Aorta (tissue), 5 donors: ENCODE data around the gene C3orf22. TPM values are rescaled to one million over a fixed set of nuclear protein-coding genes. Genes with fewer than 3 reads are reported as not detected.

Experiments
- ATAC-seq: fragments of 200-7000 bp; cut with Tn5 transposase; one replicate; pipeline ENCODE4 v1.9.1; 2022; ENCODE audit warnings: moderate library complexity; ENCODE audit not compliant: low FRiP score
- DNase-seq, 2 donors: peaks; one replicate each; pipeline ENCODE4 v3.0.0-alpha.2; 2020
- H3K27ac ChIP-seq, 2 donors: one replicate each; pipeline ENCODE4 v1.5.1; 2013; ENCODE audit warnings: low read length in 2 of 2, mild to moderate bottlenecking in 2 of 2, moderate library complexity in 2 of 2, control low read depth in 1 of 2, inconsistent platforms in 1 of 2, low read depth in 1 of 2
- H3K27me3 ChIP-seq, 2 donors: one replicate each; pipeline ENCODE4 v1.6.1; 2013; ENCODE audit warnings: control low read depth in 1 of 2, low read length in 1 of 2, mild to moderate bottlenecking in 1 of 2, moderate library complexity in 1 of 2; ENCODE audit not compliant: insufficient read depth in 2 of 2, control insufficient read depth in 1 of 2
- H3K36me3 ChIP-seq, 2 donors: one replicate each; pipeline ENCODE4 v1.6.1; 2013; ENCODE audit warnings: control low read depth in 1 of 2, low read length in 1 of 2, mild to moderate bottlenecking in 1 of 2; ENCODE audit not compliant: insufficient read depth in 2 of 2, control insufficient read depth in 1 of 2
- H3K4me1 ChIP-seq, 2 donors: one replicate each; pipeline ENCODE4 v1.6.1; 2013; ENCODE audit warnings: low read length in 2 of 2, control low read depth in 1 of 2, mild to moderate bottlenecking in 1 of 2, moderate library complexity in 1 of 2; ENCODE audit not compliant: insufficient read depth in 2 of 2, control insufficient read depth in 1 of 2
- H3K4me3 ChIP-seq, 2 donors: one replicate each; pipeline ENCODE4 v1.5.1; 2013; ENCODE audit warnings: low read length in 2 of 2, control low read depth in 1 of 2, mild to moderate bottlenecking in 1 of 2
- H3K9me3 ChIP-seq: one replicate; pipeline ENCODE4 v1.6.1; 2013; ENCODE audit warnings: mild to moderate bottlenecking, low read length; ENCODE audit not compliant: control insufficient read depth
- WGBS, 2 donors: extraction: QIAGEN DNeasy Blood & Tissue Kit; methylation state at CpG; one replicate each; pipeline ENCODE4 v1.1.7; 2013; 5-methylcytosine and 5-hydroxymethylcytosine counted together
- intact Hi-C, 2 donors: fragments of 100-400 bp; cut with DNase I; formaldehyde crosslinking; loops; one replicate each; pipeline versions ENCODE4 v1.14.2 to v1.15.0; 2022
- polyA plus RNA-seq, 2 donors: library from polyadenylated mRNA; stranded (reverse); fragments of 200-250 nt; gene quantifications; one replicate each; pipeline ENCODE4 v1.2.3, GENCODE V29; 2013
- total RNA-seq, 2 donors: library from RNA; stranded (reverse); fragmentation: NEBNext Ultra II Directional; extraction: Animal tissue kit (Norgen Biotek cat#: 25700); gene quantifications; one replicate each; pipeline ENCODE4 v1.2.1, GENCODE V29; 2021
- donor health status: healthy with polysubstance abuse.
- donor health status: Bipolar disorder and iron deficiency.
- donor health status: DM: no; HTN: no; CAD: no.
- donor health status: DM: no; HTN: no; CAD: no.
- donor health status: DM: yes; HTN: yes; CAD: no.

Gene C3orf22
- total and polyA plus RNA-seq, 4 donors, result not detected

DNA sequence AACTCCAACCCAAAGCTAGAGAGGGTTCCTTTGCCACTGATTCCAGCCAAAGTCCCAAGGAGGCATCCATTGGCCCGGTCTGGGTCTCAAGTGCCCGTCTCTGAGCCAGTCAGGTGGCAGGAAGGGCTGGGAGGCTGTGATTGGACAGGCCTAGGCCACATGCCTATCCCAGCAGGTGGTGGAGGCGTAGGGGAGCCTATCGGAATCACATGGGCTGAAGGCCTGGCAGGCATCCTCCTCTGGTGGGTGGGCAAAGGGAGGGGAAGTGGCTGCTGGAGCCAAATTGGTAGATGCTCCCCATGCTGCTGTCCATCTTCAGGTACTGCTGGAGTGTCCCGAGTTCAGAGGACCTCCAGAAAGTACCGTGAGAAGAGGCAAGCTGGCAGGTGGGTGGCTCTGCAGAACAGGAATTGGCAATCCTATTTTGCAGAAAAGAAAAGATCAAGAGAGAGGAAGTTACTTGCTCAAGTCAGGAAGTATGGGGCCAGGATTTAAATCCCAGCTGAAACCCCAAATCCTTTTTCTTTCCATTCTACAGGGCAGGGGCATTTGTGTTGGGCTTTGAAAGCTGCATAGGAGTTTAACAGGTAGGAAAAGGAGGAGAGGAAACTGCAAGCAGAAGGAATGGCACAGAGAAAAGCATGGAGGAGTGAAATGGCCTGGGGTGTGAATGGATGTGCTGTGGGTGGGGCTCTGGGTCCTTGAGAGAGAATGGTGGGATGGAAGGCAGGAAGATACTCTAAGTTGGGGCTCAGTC, 31.1 kb downstream of the C3orf22 start:
- H3K9me3 ChIP-seq, result no peaks in the 10 kb centered on the region
- H3K27ac ChIP-seq, result no peak overlapping the region
- ATAC-seq (no peak), DNase-seq (peak; percentile 44 to 61)
- 87 to 93% methylated on average over 6 of the region's 6 CpGs for WGBS, 2 donors
- H3K36me3 ChIP-seq, result no peaks in the 10 kb centered on the region
- no peak overlapping the region for H3K4me3 ChIP-seq
- intact Hi-C loops, result loop anchor here in 1 of 2 donors (10.0 kb wide), 1 partner anchor 1017 kb away; no protein-coding TSS in a partner anchor
- no peaks in the 10 kb centered on the region for H3K4me1 ChIP-seq
- H3K27me3 ChIP-seq, result no peaks in the 10 kb centered on the region

GRCh38 chr3:126527006-126527405, 31.7 kb downstream of the C3orf22 start:
- H3K36me3 ChIP-seq, result no peaks in the 10 kb centered on the region
- no peak for ATAC-seq
- peak in 1 of 2 donors; percentile 29 for DNase-seq
- H3K27me3 ChIP-seq, result no peaks in the 10 kb centered on the region
- WGBS, 2 donors, result 88 to 99% methylated on average over 7 of the region's 7 CpGs
- H3K27ac ChIP-seq, result no peak overlapping the region
- H3K4me1 ChIP-seq, result no peaks in the 10 kb centered on the region
- H3K4me3 ChIP-seq, result no peak overlapping the region
- intact Hi-C loops, result loop anchor here in 1 of 2 donors (10.0 kb wide), 1 partner anchor 1018 kb away; no protein-coding TSS in a partner anchor
- no peaks in the 10 kb centered on the region for H3K9me3 ChIP-seq

GRCh38 chr3:126526668-126527005, 32.1 kb downstream of the C3orf22 start:
- WGBS, 2 donors, result 94 to 97% methylated on average over 7 of the region's 7 CpGs
- Histone ChIP-seq H3K9me3 (no peaks in the 10 kb centered on the region), H3K4me1 (no peaks in the 10 kb centered on the region), H3K4me3 (no peak overlapping the region), H3K36me3 (no peaks in the 10 kb centered on the region), H3K27me3 (no peaks in the 10 kb centered on the region), H3K27ac (no peak overlapping the region)
- ATAC-seq (no peak), DNase-seq (peak; percentile 17 to 57)
- intact Hi-C loops, result loop anchor here in 1 of 2 donors (10.0 kb wide), 1 partner anchor 1018 kb away; no protein-coding TSS in a partner anchor

GRCh38 chr3:126525853-126526667, 32.7 kb downstream of the C3orf22 start:
- Histone ChIP-seq H3K27me3 (no peaks in the 10 kb centered on the region), H3K4me3 (no peak overlapping the region), H3K4me1 (no peaks in the 10 kb centered on the region), H3K9me3 (no peaks in the 10 kb centered on the region), H3K36me3 (no peaks in the 10 kb centered on the region), H3K27ac (no peak overlapping the region)
- intact Hi-C loops, result loop anchor here in 1 of 2 donors (10.0 kb wide), 1 partner anchor 1019 kb away; no protein-coding TSS in a partner anchor
- ATAC-seq (no peak), DNase-seq (peak; percentile 38 to 46)
- 91% methylated on average over 6 to 8 of the region's 8 CpGs for WGBS, 2 donors

GRCh38 chr3:126525091-126525852, 33.5 kb downstream of the C3orf22 start:
- H3K9me3 ChIP-seq, result no peaks in the 10 kb centered on the region
- intact Hi-C loops, result loop anchor here in 1 of 2 donors (10.0 kb wide), 1 partner anchor 1020 kb away; no protein-coding TSS in a partner anchor
- no peak for ATAC-seq
- H3K4me3 ChIP-seq, result no peak overlapping the region
- 85 to 89% methylated on average over 12 of the region's 12 CpGs for WGBS, 2 donors
- DNase-seq, result peak; percentile 44 to 68
- H3K36me3 ChIP-seq, result no peaks in the 10 kb centered on the region
- H3K4me1 ChIP-seq, result no peaks in the 10 kb centered on the region
- H3K27me3 ChIP-seq, result no peaks in the 10 kb centered on the region
- H3K27ac ChIP-seq, result no peak overlapping the region

DNA sequence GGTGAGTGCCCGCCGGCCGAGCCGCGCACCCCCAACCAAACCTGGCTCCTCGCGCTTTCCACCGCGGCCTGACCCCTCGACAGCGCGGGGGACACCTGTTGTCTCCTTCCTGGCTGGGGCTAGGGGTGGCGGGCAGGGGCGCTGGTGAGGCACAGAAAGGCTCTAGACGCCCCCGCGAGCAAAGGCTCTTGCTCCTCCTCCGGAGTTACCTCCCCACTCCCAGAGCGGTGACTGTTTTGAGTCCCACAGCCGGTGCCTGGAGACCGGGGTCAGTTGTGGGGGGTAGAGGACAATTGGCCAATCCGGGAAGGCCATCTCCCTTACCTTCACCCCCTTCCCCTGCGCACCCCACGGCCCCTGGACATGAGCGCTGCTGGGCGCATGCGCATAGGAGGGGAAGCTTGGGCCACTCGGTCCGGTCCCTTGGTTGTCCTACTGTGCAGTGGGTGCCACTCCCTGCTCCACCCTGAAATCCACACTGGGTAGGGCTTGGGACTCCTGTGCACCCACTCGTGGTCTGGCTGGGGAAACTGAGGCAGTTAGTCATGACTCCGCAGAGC, 34.2 kb downstream of the C3orf22 start:
- H3K4me3 ChIP-seq, result peak overlapping the region in 1 of 2 donors; percentile 10
- no peaks in the 10 kb centered on the region for H3K9me3 ChIP-seq
- H3K4me1 ChIP-seq, result no peaks in the 10 kb centered on the region
- no peaks in the 10 kb centered on the region for H3K36me3 ChIP-seq
- intact Hi-C loops, result loop anchor here (5.0 to 10.0 kb wide), 2 partner anchors 933 to 1020 kb away; no protein-coding TSS in a partner anchor
- ATAC-seq (no peak), DNase-seq (peak; percentile 54 to 77)
- H3K27me3 ChIP-seq, result no peaks in the 10 kb centered on the region
- H3K27ac ChIP-seq, result no peak overlapping the region
- 10 to 11% methylated on average over 30 to 31 of the region's 31 CpGs for WGBS, 2 donors

DNA sequence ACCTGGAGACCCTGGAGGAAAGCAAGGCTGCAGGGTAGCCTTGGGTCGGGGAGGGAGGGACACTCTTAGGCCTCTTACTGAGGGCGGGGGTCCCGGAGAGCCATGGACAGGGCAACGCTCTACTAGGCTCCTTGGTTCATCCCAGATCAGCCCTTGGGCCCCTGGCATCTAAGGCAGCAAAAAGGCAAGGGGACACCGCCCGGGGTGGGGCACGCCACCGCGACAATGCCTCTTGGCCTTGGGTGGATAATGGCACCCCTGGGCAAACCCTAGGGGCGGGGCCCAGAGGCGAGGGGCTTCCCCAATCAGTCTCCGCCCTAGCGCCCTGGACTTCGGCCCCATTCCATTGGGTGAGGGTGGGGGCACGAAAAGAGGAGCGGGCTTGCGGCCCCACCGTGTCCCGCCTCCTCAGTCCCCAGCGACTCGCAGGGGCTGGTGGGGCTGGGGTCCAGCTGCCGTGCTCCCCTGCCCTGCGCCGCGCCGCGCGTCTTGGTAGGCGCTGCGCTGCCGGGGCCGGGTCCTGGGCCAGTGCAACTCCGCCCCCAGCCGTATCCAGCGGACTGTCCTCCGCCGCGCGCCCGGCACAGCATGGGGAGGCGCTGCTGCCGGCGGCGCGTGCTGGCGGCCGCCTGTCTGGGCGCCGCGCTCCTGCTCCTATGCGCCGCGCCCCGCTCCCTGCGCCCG, 34.8 kb downstream of the C3orf22 start, which contains the start of gene CHST13:
TSS of gene CHST13 (plus strand) at position 411 of the 684 bp plus-strand sequence. CDS start at position 589, 178 bp downstream.
- DNase-seq, result peak; percentile 66 to 83
- Histone ChIP-seq H3K4me3 (peak within 1 kb of the TSS in 1 of 2 donors; percentile 10), H3K4me1 (no peaks in the 10 kb centered on the region), H3K36me3 (no peaks in the 10 kb centered on the region), H3K27me3 (no peaks in the 10 kb centered on the region), H3K9me3 (no peaks in the 10 kb centered on the region), H3K27ac (no peak within 1 kb of the TSS)
- peak; percentile 53 for ATAC-seq
- intact Hi-C loops, result loop anchor here (2.0 to 10.0 kb wide), 3 partner anchors 933 to 1023 kb away; no protein-coding TSS in a partner anchor
- 6% methylated on average over 45 to 56 of the region's 56 CpGs for WGBS, 2 donors
